HG03571 (cell line): ENCODE data around the gene IFIT3.

ENCODE experiments used
- ATAC-seq: cut with Tn5 transposase; IDR thresholded peaks from one replicate; pipeline ENCODE4 v1.9.1; 2021; ENCODE audit not compliant: unreplicated experiment

The IFIT3 gene

GRCh38 chr10:89332123-89332633 is 4.4 kb downstream of the IFIT3 start:
- peak; percentile 33 for ATAC-seq

- ATAC-seq, result no peak
Observed at GRCh38 chr10:89335226-89335625, 7.4 kb downstream of the IFIT3 start.

GRCh38 chr10:89336241-89336640 is 8.4 kb downstream of the IFIT3 start:
- no peak for ATAC-seq

- ATAC-seq, result no peak
Observed at GRCh38 chr10:89337484-89337883, 9.7 kb downstream of the IFIT3 start.

- ATAC-seq, result no peak
Observed at GRCh38 chr10:89338713-89339112, 10.9 kb downstream of the IFIT3 start.

- ATAC-seq, result no peak
Observed at GRCh38 chr10:89339875-89340274, 12.1 kb downstream of the IFIT3 start.

GRCh38 chr10:89341649-89342048 is 13.9 kb downstream of the IFIT3 start:
- ATAC-seq, result no peak

- ATAC-seq, result no peak
Observed at GRCh38 chr10:89342206-89342958, 14.6 kb downstream of the IFIT3 start.

GRCh38 chr10:89343089-89343767 is 15.4 kb downstream of the IFIT3 start:
- ATAC-seq, result no peak

- ATAC-seq, result no peak
Observed at GRCh38 chr10:89344156-89344555, 16.4 kb downstream of the IFIT3 start.

GRCh38 chr10:89345367-89346000 is 17.7 kb downstream of the IFIT3 start:
- no peak for ATAC-seq

GRCh38 chr10:89346405-89347254 is 18.8 kb downstream of the IFIT3 start:
- ATAC-seq, result no peak

GRCh38 chr10:89347701-89348457 is 20.1 kb downstream of the IFIT3 start:
- no peak for ATAC-seq

- no peak for ATAC-seq
Observed at GRCh38 chr10:89348481-89348880, 20.7 kb downstream of the IFIT3 start.

- ATAC-seq, result no peak
Observed at GRCh38 chr10:89348975-89349374, 21.2 kb downstream of the IFIT3 start.

- ATAC-seq, result peak; percentile 30
Observed at GRCh38 chr10:89350631-89351315, 23.0 kb downstream of the IFIT3 start.

- ATAC-seq, result peak; percentile 76
Observed at GRCh38 chr10:89351412-89351779, 23.6 kb downstream of the IFIT3 start.

- ATAC-seq, result no peak
Observed at GRCh38 chr10:89351780-89352597, 24.2 kb downstream of the IFIT3 start.

- no peak for ATAC-seq
Observed at GRCh38 chr10:89352802-89353201, 25.0 kb downstream of the IFIT3 start.
